Measurements from ENCODE around the gene EMID1.

Gene EMID1

GRCh38 chr22:29205594-29206371 lies at the start of gene EMID1:
EMID1 (plus strand) TSS chr22:29205896; CDS start chr22:29206039, 143 bp downstream.
- H3K9ac ChIP-seq = no peak within 1 kb of the TSS
- H3K9me3 ChIP-seq (ENCODE audit: control insufficient read depth, low read length) = no peaks in the 10 kb centered on the region
- H3K27me3 ChIP-seq (ENCODE audit: control insufficient read depth, insufficient read depth, low read length) = no peaks in the 10 kb centered on the region
- no peak within 1 kb of the TSS for H3K27ac ChIP-seq
- H3K4me2 ChIP-seq (ENCODE audit: low read length) = peak within 1 kb of the TSS; percentile 70
- H3K4me3 ChIP-seq (ENCODE audit: low read depth, low read length) = peak within 1 kb of the TSS; percentile 36
- no peaks in the 10 kb centered on the region for H3K4me1 ChIP-seq
- H3K36me3 ChIP-seq (ENCODE audit: control insufficient read depth, insufficient read depth, low read length) = no peaks in the 10 kb centered on the region
- TF ChIP-seq, protein P1, sequence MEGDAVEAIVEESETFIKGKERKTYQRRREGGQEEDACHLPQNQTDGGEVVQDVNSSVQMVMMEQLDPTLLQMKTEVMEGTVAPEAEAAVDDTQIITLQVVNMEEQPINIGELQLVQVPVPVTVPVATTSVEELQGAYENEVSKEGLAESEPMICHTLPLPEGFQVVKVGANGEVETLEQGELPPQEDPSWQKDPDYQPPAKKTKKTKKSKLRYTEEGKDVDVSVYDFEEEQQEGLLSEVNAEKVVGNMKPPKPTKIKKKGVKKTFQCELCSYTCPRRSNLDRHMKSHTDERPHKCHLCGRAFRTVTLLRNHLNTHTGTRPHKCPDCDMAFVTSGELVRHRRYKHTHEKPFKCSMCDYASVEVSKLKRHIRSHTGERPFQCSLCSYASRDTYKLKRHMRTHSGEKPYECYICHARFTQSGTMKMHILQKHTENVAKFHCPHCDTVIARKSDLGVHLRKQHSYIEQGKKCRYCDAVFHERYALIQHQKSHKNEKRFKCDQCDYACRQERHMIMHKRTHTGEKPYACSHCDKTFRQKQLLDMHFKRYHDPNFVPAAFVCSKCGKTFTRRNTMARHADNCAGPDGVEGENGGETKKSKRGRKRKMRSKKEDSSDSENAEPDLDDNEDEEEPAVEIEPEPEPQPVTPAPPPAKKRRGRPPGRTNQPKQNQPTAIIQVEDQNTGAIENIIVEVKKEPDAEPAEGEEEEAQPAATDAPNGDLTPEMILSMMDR (IDR thresholded peaks at IDR 0.05) = no peak
- H3K79me2 ChIP-seq = no peaks in the 10 kb centered on the region
- H2AFZ ChIP-seq = peak within 1 kb of the TSS; percentile 77

DNA sequence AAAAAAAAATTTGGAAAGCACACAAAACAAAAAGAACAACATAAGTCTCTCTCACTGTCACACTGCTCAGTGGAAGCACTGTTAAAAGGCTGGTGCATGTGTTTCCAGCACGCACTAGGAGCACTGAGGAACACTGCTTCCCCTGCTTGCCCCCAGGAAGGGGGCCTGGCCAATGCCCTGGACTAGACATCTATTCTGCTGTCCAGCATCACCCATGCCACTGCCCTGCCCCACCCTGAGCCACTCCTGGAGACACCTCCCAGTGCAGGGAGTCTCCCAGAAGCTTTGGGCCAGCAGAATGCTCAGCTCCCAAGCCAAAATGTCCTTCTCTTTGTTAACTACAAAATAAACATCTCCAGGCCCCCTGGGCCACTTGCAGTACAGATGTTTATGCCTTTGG lies 49.7 kb upstream of the EMID1 start:
- no peak overlapping the region for H3K4me3 ChIP-seq (ENCODE audit: low read depth, low read length)
- no peak overlapping the region for H2AFZ ChIP-seq
- no peaks in the 10 kb centered on the region for H3K9me3 ChIP-seq (ENCODE audit: control insufficient read depth, low read length)
- H3K4me1 ChIP-seq = no peaks in the 10 kb centered on the region
- no peak overlapping the region for H3K27ac ChIP-seq
- TF ChIP-seq, protein P1 (IDR thresholded peaks at IDR 0.05) = no peak
- H3K4me2 ChIP-seq (ENCODE audit: low read length) = no peak overlapping the region
- H3K27me3 ChIP-seq (ENCODE audit: control insufficient read depth, insufficient read depth, low read length) = no peaks in the 10 kb centered on the region
- no peaks in the 10 kb centered on the region for H3K36me3 ChIP-seq (ENCODE audit: control insufficient read depth, insufficient read depth, low read length)
- H3K79me2 ChIP-seq = no peaks in the 10 kb centered on the region
- H3K9ac ChIP-seq = no peak overlapping the region

- Histone ChIP-seq H3K4me3 (ENCODE audit: low read depth, low read length) (no peak overlapping the region), H2AFZ (no peak overlapping the region), H3K9ac (no peak overlapping the region), H3K36me3 (ENCODE audit: control insufficient read depth, insufficient read depth, low read length) (no peaks in the 10 kb centered on the region), H3K27ac (no peak overlapping the region), H3K4me1 (no peaks in the 10 kb centered on the region), H3K9me3 (ENCODE audit: control insufficient read depth, low read length) (no peaks in the 10 kb centered on the region), H3K27me3 (ENCODE audit: control insufficient read depth, insufficient read depth, low read length) (no peaks in the 10 kb centered on the region), H3K4me2 (ENCODE audit: low read length) (no peak overlapping the region), H3K79me2 (no peaks in the 10 kb centered on the region)
- TF ChIP-seq, protein P1 (IDR thresholded peaks at IDR 0.05) = no peak
Observed at GRCh38 chr22:29156507-29156906, 49.2 kb upstream of the EMID1 start.

- H3K27ac ChIP-seq = no peak overlapping the region
Observed at GRCh38 chr22:29157759-29158535, 47.7 kb upstream of the EMID1 start.

More at GRCh38 chr22:29157759-29158535, 47.7 kb upstream of the EMID1 start:
- TF ChIP-seq, protein P1 (IDR thresholded peaks at IDR 0.05) = no peak
- Histone ChIP-seq H3K4me1 (no peaks in the 10 kb centered on the region), H3K36me3 (ENCODE audit: control insufficient read depth, insufficient read depth, low read length) (no peaks in the 10 kb centered on the region), H3K9me3 (ENCODE audit: control insufficient read depth, low read length) (no peaks in the 10 kb centered on the region), H3K9ac (no peak overlapping the region), H3K4me3 (ENCODE audit: low read depth, low read length) (no peak overlapping the region), H2AFZ (no peak overlapping the region), H3K4me2 (ENCODE audit: low read length) (no peak overlapping the region), H3K79me2 (no peaks in the 10 kb centered on the region), H3K27me3 (ENCODE audit: control insufficient read depth, insufficient read depth, low read length) (no peaks in the 10 kb centered on the region)

Measured in parathyroid adenoma (tissue), 2 donors.